HG03439 (cell line): ENCODE measurements around the gene POM121L2.
"Not testable (repeated sequence)": the region's sequence is repeated elsewhere in the genome, so short reads cannot be mapped to it uniquely, and the experiment has no call there.

Source experiments
- ATAC-seq: cut with Tn5 transposase; IDR thresholded peaks from one replicate; pipeline ENCODE4 v1.9.1; 2021; ENCODE audit warnings: mild to moderate bottlenecking, moderate library complexity; ENCODE audit not compliant: unreplicated experiment

POM121L2 gene

GRCh38 chr6:27294409-27294808 lies 17.7 kb downstream of the POM121L2 start:
- no peak for ATAC-seq

GRCh38 chr6:27293436-27294098 lies 18.5 kb downstream of the POM121L2 start:
- no peak for ATAC-seq

- no peak for ATAC-seq
Measured at GRCh38 chr6:27290850-27291208, 21.2 kb downstream of the POM121L2 start.

DNA sequence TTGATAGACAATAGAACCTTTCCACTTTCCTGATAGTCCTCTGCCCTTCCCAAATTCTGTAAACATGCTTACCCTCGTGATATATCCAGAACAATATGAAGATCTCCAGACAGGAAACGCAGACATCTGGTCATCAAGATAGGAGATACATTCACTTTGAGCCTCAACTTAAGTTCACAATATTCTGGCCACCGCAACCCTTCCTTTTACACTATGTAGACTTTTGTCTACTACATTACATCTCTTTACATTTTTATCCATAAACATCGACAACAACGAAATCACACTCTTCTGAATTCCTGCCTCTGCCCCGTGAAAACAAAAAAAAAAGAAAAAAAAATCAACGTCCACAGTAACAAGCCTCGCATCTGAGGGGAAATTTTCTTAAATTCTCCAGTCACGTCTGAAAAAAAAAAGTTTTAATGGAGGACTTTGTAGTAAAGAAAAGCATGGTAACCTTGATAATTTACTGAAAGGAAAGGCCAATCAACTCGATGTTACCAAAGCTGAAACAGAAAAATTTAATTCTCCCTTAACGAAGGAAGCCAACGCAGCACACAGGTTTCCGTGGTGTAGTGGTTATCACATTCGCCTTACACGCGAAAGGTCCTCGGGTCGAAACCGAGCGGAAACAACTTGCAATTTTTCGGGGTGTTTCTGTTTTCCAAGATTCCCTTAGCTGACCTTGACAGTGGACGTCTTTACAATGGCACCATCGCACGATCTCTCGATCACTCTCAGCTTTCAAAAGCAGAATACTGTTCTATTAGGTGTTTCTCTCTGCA lies 21.8 kb downstream of the POM121L2 start:
- no peak for ATAC-seq

DNA sequence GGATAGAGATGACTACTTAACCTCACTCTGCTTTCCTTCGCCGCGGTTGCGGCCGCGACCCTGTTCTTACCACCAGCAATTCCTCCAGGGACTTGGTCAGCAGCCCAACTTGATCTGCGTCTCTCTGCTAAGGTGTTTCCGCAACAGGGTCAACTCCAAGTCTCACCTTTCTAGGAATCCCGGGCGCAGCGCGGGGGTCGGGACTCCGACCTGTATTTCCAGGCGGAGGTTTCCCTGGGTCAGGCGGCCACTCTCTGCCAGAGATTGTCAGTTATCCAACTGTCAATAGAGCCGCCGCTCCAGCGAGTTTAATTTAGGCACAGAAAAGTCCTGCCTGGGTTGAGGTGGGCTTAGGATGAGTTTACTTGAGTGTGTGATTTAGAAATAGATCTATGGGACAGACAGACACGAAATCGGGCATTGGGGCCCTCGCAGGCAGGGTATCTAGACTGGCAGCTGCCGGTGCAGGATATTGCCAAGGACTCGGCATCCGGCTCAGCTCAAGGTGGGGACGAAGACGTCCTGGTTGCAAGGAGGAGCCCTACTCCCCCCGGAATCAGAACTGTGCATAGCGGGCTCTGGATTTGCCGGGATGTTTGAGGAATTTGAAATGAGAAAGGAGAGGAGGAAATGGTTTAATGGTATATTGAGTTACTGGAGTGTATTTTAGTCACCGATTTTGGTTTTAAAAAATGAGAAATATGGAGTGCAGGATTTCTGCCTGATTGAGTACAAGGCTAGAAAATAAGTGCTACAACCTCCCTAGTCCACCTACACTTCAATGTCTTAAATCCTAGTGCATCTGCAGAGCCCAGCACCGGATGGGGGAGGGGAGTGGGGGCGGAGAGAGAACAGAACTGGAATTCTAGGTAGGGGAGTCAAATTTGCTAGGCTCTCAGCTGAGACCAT lies 23.7 kb downstream of the POM121L2 start:
- no peak for ATAC-seq

DNA sequence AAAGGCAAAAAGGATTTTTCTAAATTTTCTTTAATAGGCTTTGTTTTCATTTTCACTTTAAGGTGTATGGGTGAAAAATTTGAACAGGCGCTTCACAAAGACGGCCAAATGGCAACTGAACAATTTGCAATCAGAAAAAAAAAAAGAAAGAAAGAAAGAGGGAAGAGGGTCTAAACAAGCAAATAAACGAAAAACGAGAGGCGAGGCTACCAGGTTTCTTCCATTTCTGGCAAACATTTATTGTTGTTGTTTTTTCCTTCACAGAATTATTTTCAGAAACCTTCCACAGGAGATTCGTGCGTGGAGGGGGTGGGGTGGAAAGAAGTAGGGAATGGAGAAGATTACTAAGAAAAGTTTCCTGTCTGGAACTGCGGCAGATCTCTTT lies 24.3 kb downstream of the POM121L2 start:
- ATAC-seq = no peak

GRCh38 chr6:27286141-27286540 lies 25.9 kb downstream of the POM121L2 start:
- no peak for ATAC-seq

GRCh38 chr6:27283279-27283678 lies 28.8 kb downstream of the POM121L2 start:
- ATAC-seq = no peak

DNA sequence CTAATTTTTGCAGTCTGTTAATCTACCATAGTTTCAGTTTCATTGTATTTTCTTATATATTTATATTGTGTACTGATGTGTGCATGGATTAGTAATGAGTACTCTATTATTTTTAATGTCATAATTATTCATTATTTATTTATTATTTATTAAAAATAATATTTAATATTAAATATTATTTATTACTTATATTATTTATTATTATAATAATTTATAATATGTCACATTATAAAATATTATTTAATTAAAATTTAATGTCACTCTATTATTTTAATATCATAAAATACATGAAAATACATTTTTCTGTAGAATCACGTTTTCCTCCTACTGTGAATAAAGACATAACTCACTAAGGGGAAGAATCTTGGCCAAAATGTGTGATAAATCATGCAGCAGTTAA lies 30.5 kb downstream of the POM121L2 start:
- ATAC-seq = no peak

DNA sequence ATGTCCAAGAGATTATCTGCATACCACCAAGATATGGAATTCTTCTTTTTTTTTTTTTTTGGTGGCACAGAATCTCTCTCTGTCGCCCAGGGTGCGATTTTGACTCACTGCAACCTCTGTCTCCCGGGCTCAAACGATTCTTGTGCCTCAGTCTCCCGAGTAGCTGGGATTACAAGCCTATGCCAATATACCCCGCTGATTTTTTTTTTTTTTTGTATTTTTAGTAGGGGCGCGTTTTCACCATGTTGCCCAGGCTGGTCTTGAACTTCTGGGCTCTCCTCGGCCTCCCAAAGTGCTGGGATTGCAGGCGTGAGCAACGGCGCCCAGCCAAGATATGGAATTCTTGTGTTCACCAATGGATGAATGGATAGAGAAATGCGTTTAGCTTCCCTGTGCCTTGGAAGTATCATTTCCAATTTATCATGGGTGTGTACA lies 31.0 kb downstream of the POM121L2 start:
- ATAC-seq = no peak

DNA sequence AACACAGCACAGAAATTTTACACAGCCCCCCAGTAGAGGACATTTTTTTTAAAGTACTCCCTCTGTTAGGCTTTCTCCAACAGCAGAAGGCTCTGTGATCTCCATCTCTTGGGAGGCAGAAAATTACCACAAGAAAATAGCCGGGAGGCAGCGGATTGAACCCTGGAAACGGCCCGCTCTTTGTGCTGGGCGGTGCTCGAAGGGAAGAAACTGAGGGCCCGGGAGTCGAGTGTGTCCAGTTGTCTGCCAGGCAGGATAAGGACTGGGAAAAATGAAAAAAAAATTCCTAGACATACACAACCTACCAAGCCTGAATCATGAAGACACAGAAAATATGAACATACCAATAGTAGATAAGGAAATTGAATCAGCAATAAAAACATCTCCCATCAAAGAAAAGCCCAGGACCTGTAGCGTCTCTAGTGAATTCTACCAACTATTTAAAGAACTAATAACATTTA lies 31.5 kb downstream of the POM121L2 start:
- no peak for ATAC-seq

- no peak for ATAC-seq
Measured at GRCh38 chr6:27280064-27280539, 32.0 kb downstream of the POM121L2 start.

DNA sequence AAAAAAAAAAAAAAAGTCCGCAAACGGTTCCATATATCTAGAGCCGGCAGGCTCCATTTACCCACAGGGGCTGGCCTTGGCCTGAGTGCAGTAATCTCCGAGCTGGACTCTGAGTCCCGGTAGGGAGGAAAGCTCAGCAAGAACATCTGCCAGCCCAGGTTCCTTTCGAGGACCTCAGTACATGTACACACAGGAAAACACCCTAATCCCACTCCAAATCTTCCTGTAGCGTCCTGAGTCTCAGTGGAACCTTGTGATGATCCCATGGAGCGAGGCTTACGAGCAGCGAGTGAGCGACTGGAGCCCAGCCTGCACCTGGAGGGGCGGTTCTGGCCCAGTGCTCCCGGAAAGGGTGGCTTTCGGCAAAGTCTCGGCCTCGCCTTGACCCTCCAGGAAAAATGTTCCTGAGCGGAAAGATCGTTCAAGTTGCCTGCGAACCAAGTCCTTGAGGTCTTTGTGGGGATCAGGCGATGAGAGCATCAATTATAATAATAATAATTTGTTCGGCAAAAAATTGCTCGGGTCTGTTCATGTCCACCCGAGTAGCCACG lies 32.5 kb downstream of the POM121L2 start:
- ATAC-seq = no peak

DNA sequence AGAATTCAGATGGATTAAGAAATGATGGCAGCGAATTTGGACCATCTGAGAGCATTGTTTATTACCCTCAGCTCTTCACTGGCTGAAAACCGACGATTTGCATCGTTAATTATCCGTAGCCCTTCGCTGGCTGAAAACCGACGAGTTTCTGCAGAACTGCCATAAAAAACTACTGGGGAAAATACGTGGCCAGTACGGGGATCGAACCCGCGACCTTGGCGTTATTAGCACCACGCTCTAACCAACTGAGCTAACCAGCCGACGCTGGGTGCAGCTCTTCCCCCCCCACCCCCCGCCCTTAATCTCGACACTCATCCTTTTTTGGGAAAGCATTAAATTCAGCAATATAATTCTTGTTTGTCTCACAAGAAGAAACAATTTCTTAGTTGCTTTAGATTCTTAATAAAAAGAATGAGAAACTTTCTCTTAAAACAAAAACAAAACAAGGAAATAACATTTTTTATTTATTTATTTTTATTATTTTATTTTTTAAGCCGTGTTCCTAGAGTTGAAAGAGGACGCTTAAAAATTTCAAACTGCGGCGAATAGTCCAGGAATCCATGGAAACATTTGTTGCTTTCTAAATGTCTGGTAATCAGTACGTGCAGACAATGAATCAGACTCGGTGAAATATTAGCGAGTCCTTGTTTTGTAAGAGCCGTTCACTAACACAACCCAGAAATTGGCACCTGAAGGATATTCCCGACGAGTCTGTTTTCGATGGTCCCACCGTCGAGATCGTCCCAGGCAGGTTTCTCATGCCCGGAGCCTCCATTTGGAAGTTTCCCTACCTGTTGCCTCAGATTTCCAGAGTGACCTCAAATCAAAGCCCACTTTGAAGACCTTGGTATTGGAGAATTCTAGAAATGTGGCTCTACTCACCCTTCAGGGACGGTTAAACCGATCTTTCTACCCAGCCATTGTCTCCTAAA lies 36.8 kb downstream of the POM121L2 start:
- no peak for ATAC-seq

DNA sequence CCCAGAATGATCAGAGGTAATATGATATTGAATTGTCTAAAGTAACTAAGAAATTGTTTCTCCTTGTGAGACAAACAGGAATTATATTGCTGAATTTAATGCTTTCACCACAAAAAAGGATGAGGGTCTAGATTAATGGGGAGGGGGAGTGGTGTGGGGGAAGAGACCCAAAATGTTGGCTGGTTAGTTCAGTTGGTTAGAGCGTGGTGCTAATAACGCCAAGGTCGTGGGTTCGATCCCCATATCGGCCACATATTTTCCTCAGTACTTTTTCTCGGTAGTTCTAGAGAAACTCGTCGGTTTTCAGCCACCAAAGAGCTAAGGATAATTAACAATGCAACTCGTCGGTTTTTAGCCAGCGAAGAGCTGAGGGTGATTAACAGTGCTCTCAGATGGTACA lies 38.3 kb downstream of the POM121L2 start:
- no peak for ATAC-seq

GRCh38 chr6:27268803-27269202 lies 43.3 kb downstream of the POM121L2 start:
- no peak for ATAC-seq

GRCh38 chr6:27267857-27268434 lies 44.1 kb downstream of the POM121L2 start:
- no peak for ATAC-seq

DNA sequence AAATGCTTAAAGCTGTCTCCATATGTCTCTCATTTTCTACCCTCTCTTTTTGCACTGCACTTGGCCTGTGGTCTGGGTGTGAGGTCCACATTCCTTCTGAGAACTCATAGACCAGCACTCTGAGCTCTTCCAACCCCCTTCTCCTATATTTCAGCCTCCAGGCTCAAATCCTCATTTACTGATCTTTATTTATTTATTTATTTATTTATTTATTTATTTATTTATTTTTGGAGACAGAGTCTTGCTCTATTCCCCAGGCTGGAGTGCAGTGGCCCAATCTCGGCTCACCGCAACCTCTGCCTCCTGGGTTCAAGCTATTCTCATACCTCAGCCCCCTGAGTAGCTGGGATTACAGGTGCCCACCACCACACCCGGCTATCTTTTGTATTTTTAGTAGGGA lies 45.1 kb downstream of the POM121L2 start:
- not testable (repeated sequence) for ATAC-seq

DNA sequence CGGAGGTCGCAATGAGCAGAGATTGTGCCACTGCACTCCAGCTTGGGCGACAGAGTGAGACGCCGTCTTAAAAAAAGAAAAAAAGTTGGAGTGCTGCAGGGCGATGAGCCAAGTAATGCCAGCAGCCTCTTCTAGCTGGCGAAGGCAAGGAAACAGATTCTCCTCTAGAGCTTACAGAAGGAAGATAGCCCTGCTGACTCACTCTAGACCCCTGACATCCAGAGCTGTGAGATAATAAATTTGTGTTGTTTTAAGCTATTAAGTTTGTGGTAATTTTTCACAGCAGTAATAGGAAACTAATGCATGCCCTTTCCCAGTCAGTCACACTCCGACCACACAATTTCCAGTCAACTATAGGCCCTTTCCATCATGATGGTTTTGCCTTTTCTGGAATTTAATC lies 48.2 kb downstream of the POM121L2 start:
- no peak for ATAC-seq
